ENCODE results near the gene NRTN.

The NRTN gene

DNA sequence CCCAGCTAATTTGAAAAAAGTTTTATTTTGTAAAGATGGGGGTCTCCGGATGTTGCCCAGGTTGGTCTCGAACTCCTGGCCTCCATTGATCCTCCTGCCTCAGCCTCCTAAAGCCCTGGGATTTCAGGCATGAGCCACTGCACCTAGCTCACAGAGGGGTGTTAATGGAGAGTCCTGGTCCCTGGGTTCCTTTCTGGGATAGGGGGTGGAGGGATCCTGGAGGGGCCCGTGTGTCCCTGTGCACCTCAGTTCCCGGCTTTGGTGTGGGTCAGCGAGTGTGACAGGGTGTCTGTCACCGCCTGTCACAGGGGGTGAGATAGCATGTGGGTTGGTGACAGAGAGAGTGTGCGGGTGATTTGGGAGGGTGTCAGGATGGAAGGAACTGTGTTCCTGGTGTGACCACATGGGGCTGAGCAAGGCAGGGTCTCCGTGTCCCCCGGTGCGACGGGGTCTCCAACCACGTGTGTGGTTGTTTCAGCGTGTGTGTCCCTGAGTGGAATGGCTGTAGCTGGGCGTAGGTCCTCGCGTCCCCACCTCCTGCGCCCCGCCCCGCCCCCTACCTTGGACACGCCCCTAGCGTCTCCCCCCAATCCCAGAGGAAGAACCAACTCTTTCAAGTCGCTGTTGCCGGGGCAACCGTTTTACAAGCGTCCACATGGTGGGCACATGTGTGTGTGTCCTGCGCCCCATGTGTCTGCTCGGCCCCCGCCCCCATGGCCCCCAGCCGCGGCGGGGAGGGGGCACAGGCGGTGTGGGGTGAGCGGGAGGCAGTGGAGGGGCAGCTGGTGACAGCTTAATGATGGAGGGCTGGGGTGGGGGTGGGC is 2.9 kb upstream of the NRTN start:
- H3K27me3 ChIP-seq (ENCODE audit: insufficient read depth, low read length, poor library complexity): peaks cover 5% of the 10 kb centered on the region
- H3K4me3 ChIP-seq (ENCODE audit: low read depth in 1 of 2, low read length in 2 of 2): no peak overlapping the region
- DNase-seq: no peak

DNA sequence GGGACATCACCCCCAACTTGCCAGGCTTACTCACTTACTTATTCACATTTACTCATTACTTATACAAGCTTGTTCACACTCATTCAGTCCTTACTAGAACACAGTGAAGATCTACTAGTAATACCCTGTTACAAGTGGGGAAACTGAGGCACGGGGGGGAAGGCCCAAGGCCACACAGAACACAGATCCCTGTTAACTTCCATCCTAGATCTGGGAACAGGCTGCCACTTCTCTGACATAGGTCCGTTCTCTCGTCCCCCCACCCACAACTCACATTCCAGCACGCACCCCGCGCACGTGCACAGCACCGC is 1.5 kb upstream of the NRTN start:
- Histone ChIP-seq H3K27me3 (ENCODE audit: insufficient read depth, low read length, poor library complexity) (peaks cover 5% of the 10 kb centered on the region), H3K79me2 (ENCODE audit: insufficient read depth, low read length) (no peaks in the 10 kb centered on the region), H4K20me1 (ENCODE audit: insufficient read depth, low read length) (no peaks in the 10 kb centered on the region), H3K4me3 (ENCODE audit: low read depth in 1 of 2, low read length in 2 of 2) (peak overlapping the region in 1 of 2 experiments; percentile 46; a peak in 2 of 4 replicates), H3K9ac (ENCODE audit: low read depth, low read length) (peak overlapping the region; percentile 50), H3K4me2 (ENCODE audit: insufficient read depth, low read length) (peak overlapping the region; percentile 67), H3K27ac (ENCODE audit: low read length) (peak overlapping the region; percentile 24), H3K36me3 (ENCODE audit: insufficient read depth, low read length) (no peaks in the 10 kb centered on the region), H3K9me3 (ENCODE audit: insufficient read depth, low read length, severe bottlenecking) (no peaks in the 10 kb centered on the region), H3K4me1 (ENCODE audit: insufficient read depth, low read length) (peaks cover 16% of the 10 kb centered on the region), H2AFZ (ENCODE audit: low read depth, low read length) (peak overlapping the region; percentile 83)
- ATAC-seq (ENCODE audit: insufficient read depth, low read depth): no peak
- DNase-seq: no peak
- TF ChIP-seq, protein P1, sequence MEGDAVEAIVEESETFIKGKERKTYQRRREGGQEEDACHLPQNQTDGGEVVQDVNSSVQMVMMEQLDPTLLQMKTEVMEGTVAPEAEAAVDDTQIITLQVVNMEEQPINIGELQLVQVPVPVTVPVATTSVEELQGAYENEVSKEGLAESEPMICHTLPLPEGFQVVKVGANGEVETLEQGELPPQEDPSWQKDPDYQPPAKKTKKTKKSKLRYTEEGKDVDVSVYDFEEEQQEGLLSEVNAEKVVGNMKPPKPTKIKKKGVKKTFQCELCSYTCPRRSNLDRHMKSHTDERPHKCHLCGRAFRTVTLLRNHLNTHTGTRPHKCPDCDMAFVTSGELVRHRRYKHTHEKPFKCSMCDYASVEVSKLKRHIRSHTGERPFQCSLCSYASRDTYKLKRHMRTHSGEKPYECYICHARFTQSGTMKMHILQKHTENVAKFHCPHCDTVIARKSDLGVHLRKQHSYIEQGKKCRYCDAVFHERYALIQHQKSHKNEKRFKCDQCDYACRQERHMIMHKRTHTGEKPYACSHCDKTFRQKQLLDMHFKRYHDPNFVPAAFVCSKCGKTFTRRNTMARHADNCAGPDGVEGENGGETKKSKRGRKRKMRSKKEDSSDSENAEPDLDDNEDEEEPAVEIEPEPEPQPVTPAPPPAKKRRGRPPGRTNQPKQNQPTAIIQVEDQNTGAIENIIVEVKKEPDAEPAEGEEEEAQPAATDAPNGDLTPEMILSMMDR (IDR thresholded peaks at IDR 0.05; ENCODE audit: borderline replicate concordance, extremely low read depth, low read length, poor library complexity, severe bottlenecking): no peak
- no peak for TF ChIP-seq EZH2 (IDR thresholded peaks at IDR 0.05; ENCODE audit: borderline replicate concordance, low read depth, low read length, severe bottlenecking)

More for the DNA sequence above, 2.9 kb upstream of the NRTN start:
- Histone ChIP-seq H3K4me1 (ENCODE audit: insufficient read depth, low read length) (peaks cover 16% of the 10 kb centered on the region), H3K9ac (ENCODE audit: low read depth, low read length) (no peak overlapping the region), H4K20me1 (ENCODE audit: insufficient read depth, low read length) (no peaks in the 10 kb centered on the region), H3K9me3 (ENCODE audit: insufficient read depth, low read length, severe bottlenecking) (no peaks in the 10 kb centered on the region), H3K79me2 (ENCODE audit: insufficient read depth, low read length) (no peaks in the 10 kb centered on the region), H3K27ac (ENCODE audit: low read length) (no peak overlapping the region), H3K4me2 (ENCODE audit: insufficient read depth, low read length) (no peak overlapping the region), H2AFZ (ENCODE audit: low read depth, low read length) (no peak overlapping the region), H3K36me3 (ENCODE audit: insufficient read depth, low read length) (no peaks in the 10 kb centered on the region)
- no peak for ATAC-seq (ENCODE audit: insufficient read depth, low read depth)
- no peak for TF ChIP-seq EZH2 (IDR thresholded peaks at IDR 0.05; ENCODE audit: borderline replicate concordance, low read depth, low read length, severe bottlenecking)
- TF ChIP-seq, protein P1 (IDR thresholded peaks at IDR 0.05; ENCODE audit: borderline replicate concordance, extremely low read depth, low read length, poor library complexity, severe bottlenecking): no peak

DNA sequence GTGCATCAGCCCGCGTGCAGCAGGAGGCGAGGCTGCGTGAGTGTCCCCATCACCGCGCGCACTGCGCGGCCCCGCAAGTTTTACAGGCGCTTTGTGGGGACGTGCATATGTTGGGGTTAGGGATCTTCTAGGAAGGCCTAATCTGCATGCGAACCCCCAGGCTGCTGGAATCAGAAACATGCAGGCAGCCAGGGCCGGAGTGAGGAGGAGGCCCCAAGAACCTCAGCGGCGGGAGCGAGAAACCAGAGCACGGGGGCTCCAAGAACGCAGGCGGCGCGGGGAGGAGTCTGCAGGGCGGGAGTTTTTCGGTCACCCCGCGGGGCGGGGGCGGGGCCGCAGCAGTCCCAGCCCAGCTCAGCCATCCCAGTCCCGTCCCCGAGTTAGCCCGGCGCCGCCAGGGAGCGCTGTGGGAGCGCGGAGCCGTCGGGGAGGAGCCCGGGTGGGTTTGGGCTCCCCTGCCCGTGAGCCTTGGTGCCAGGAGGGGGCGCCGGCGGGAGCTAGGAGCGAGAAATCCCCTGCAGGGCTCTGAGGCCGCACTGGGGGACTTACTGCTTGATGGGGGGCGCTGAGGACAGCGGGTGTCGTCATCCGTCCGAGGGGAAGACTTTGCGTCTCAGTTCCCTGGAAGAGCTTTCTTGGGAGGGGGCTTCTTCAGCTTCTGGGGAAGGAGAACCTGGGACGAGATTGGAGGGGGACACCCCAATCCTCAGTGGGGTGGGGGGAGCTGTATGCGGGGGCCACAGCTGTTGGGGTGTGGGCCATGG is 933 bp upstream of the NRTN start:
- Histone ChIP-seq H3K4me3 (ENCODE audit: low read depth in 1 of 2, low read length in 2 of 2) (peak overlapping the region in 1 of 2 experiments; percentile 46; a peak in 2 of 4 replicates), H3K79me2 (ENCODE audit: insufficient read depth, low read length) (no peaks in the 10 kb centered on the region), H3K27ac (ENCODE audit: low read length) (peak overlapping the region; percentile 24), H3K9me3 (ENCODE audit: insufficient read depth, low read length, severe bottlenecking) (no peaks in the 10 kb centered on the region), H3K9ac (ENCODE audit: low read depth, low read length) (peak overlapping the region; percentile 50), H3K4me1 (ENCODE audit: insufficient read depth, low read length) (peaks cover 16% of the 10 kb centered on the region), H3K4me2 (ENCODE audit: insufficient read depth, low read length) (peak overlapping the region; percentile 67), H3K27me3 (ENCODE audit: insufficient read depth, low read length, poor library complexity) (peaks cover 5% of the 10 kb centered on the region), H2AFZ (ENCODE audit: low read depth, low read length) (peak overlapping the region; percentile 83), H4K20me1 (ENCODE audit: insufficient read depth, low read length) (no peaks in the 10 kb centered on the region), H3K36me3 (ENCODE audit: insufficient read depth, low read length) (no peaks in the 10 kb centered on the region)
- TF ChIP-seq EZH2 (IDR thresholded peaks at IDR 0.05; ENCODE audit: borderline replicate concordance, low read depth, low read length, severe bottlenecking): no peak
- TF ChIP-seq, protein P1 (IDR thresholded peaks at IDR 0.05; ENCODE audit: borderline replicate concordance, extremely low read depth, low read length, poor library complexity, severe bottlenecking): peak; percentile 98
- DNase-seq (peak; percentile 96), ATAC-seq (ENCODE audit: insufficient read depth, low read depth) (peak; percentile 95)
